Measurements from ENCODE around the gene NAA40.
A peak's percentile ranks its signal among the peaks of the same experiment; 100 is the strongest.

The NAA40 gene

DNA sequence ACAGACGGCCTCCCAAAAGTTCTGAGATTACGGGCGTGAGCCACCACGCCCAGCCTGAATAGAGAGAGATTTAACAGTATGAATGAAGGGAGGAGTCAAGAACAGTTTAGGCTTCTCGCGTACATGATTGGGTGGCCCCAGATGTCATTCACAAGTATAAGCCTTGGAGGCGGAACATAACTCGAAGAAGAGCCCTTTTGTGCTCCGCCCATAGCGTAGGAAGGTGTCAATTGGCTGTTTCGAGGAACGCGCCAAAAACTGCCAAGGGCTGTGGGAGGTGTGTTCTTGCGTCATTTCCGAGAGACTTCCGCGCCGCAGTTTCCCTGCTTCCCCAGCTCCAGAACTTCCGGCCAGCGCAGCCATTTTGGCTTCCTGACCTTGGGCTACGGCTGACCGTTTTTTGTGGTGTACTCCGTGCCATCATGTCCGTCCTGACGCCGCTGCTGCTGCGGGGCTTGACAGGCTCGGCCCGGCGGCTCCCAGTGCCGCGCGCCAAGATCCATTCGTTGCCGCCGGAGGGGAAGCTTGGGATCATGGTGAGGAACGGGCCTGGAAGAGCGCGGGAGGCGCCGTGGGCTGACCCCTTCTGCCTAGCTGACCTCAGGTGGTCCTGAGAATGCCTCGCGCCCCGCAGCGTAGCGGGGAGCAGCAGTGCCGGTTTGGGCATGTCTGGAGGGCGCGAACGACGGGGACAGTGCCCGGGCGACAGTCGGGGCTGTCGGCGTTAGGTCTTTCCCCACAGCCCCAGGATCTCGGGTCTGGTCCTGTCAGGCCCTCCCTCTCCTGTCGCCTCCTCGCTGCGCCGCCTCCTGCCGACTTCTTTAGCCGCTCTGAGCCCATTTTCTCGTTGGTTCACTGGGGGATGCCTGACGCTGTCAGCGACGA is 35.7 kb downstream of the NAA40 start, which contains the start of gene COX8A (continued):
- TF ChIP-seq ZNF324 (tag by site-specific recombination; IDR thresholded peaks at IDR 0.05) (no peak), CTCF (tag by site-specific recombination; IDR thresholded peaks at IDR 0.05) (peak; percentile 28; the same call in 1 of the 2 replicates), RBAK (tag by site-specific recombination; IDR thresholded peaks at IDR 0.05) (no peak), ZNF518A (tag by site-specific recombination; conservative IDR thresholded peaks at IDR 0.05; ENCODE audit: low read depth) (peak; percentile 59; the same call in 1 of the 2 replicates), ZNF223 (tag by site-specific recombination; IDR thresholded peaks at IDR 0.05) (no peak), ZNF174 (tag by site-specific recombination; IDR thresholded peaks at IDR 0.05) (no peak), TCF7L2 (IDR thresholded peaks at IDR 0.05; ENCODE audit: borderline replicate concordance, low read depth, low read length) (no peak), HOXC10 (CRISPR knock-in tag; IDR thresholded peaks at IDR 0.05) (0 out of 2 replicates have a peak, but pooled peaks have one; percentile 25), ZNF768 (tag by site-specific recombination; IDR thresholded peaks at IDR 0.05) (no peak), ZNF248 (tag by site-specific recombination; IDR thresholded peaks at IDR 0.05) (no peak), ZBTB21 (tag by site-specific recombination; IDR thresholded peaks at IDR 0.05) (peak; percentile 93), ZNF24 (tag by site-specific recombination; IDR thresholded peaks at IDR 0.05) (no peak), ZSCAN16 (tag by site-specific recombination; IDR thresholded peaks at IDR 0.05) (no peak), ZNF792 (tag by site-specific recombination; IDR thresholded peaks at IDR 0.05) (no peak), ZNF629 (tag by site-specific recombination; IDR thresholded peaks at IDR 0.05) (peak; percentile 98), ZFHX2 (tag by site-specific recombination; conservative IDR thresholded peaks at IDR 0.05) (peak; percentile 69), ZSCAN23 (tag by site-specific recombination; IDR thresholded peaks at IDR 0.05) (no peak), ZNF658 (tag by site-specific recombination; IDR thresholded peaks at IDR 0.05) (no peak), ZNF510 (tag by site-specific recombination; IDR thresholded peaks at IDR 0.05; ENCODE audit: insufficient replicate concordance) (no peak), ZNF571 (tag by site-specific recombination; IDR thresholded peaks at IDR 0.05) (no peak), ZNF701 (tag by site-specific recombination; IDR thresholded peaks at IDR 0.05) (no peak), INSM2 (tag by site-specific recombination; IDR thresholded peaks at IDR 0.05) (peak; percentile 28; the same call in 1 of the 2 replicates), ZXDB (tag by site-specific recombination; IDR thresholded peaks at IDR 0.05) (peak; percentile 82), ZNF133 (tag by site-specific recombination; IDR thresholded peaks at IDR 0.05) (no peak), ZNF426 (tag by site-specific recombination; IDR thresholded peaks at IDR 0.05) (no peak)
- TF ChIP-seq, protein P1, sequence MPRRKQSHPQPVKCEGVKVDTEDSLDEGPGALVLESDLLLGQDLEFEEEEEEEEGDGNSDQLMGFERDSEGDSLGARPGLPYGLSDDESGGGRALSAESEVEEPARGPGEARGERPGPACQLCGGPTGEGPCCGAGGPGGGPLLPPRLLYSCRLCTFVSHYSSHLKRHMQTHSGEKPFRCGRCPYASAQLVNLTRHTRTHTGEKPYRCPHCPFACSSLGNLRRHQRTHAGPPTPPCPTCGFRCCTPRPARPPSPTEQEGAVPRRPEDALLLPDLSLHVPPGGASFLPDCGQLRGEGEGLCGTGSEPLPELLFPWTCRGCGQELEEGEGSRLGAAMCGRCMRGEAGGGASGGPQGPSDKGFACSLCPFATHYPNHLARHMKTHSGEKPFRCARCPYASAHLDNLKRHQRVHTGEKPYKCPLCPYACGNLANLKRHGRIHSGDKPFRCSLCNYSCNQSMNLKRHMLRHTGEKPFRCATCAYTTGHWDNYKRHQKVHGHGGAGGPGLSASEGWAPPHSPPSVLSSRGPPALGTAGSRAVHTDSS (tag by site-specific recombination; IDR thresholded peaks at IDR 0.05) = no peak
- TF ChIP-seq, protein P2, sequence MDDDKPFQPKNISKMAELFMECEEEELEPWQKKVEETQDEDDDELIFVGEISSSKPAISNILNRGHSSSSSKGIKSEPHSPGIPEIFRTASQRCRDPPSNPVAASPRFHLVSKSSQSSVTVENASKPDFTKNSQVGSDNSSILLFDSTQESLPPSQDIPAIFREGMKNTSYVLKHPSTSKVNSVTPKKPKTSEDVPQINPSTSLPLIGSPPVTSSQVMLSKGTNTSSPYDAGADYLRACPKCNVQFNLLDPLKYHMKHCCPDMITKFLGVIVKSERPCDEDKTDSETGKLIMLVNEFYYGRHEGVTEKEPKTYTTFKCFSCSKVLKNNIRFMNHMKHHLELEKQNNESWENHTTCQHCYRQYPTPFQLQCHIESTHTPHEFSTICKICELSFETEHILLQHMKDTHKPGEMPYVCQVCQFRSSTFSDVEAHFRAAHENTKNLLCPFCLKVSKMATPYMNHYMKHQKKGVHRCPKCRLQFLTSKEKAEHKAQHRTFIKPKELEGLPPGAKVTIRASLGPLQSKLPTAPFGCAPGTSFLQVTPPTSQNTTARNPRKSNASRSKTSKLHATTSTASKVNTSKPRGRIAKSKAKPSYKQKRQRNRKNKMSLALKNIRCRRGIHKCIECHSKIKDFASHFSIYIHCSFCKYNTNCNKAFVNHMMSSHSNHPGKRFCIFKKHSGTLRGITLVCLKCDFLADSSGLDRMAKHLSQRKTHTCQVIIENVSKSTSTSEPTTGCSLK (tag by site-specific recombination; IDR thresholded peaks at IDR 0.05) = no peak

Data from HEK293 (cell line).